GM18499 (cell line): ENCODE measurements around the gene SPRED2.

Experiments used
- ATAC-seq: cut with Tn5 transposase; IDR thresholded peaks from one replicate; pipeline ENCODE4 v1.9.1; 2021; ENCODE audit warnings: moderate number of reproducible peaks; ENCODE audit not compliant: insufficient read depth, unreplicated experiment

The SPRED2 gene

DNA sequence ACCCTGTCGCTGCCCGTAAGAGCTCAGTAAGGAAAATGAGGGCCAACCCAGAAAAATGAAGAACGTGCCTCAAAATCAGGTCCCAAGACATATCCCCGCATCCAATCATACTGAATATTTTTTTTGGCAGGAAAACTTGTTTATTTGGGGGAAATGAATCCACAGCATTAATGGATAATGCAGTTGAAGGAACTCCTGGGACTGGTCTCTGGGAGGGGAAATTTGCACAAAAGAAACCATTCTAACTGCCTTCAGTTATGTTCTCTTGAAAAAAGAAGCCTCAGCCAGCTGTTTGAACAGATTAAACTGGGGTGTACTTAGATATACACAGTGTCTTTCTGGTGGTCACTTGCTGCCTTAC, 61.3 kb downstream of the SPRED2 start:
- ATAC-seq = no peak

DNA sequence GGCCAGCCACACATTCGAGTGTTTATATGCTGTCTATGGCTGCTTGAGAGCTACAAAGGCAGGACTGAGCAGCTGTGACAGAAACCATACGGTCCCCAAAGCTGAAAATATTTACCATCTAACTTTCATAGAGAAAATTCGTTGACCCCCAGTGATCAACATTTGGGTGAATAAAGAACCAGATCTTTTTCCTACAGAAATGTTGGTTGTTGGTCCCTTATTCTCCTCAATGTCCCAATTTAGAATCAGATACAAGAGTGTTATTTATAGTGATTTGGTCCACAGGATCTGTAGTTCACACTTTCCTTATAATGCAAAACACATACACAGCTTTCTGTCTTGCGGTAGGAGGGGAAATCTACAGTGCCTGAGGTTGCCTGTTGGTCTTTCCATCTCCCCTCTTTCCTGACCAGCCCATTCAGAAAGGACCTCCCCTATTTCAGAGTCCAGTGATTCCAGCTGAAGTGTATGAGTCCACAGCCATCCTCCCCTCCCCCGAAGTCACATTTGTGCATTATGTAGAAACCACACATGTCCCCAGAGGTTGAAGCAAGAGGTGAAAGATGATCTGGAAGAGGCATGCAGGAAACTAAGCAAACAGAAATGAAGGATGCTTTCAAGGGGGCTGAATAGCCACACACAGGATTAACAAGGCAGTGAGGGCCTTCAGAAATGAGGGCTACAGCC, 61.9 kb downstream of the SPRED2 start:
- ATAC-seq = no peak

DNA sequence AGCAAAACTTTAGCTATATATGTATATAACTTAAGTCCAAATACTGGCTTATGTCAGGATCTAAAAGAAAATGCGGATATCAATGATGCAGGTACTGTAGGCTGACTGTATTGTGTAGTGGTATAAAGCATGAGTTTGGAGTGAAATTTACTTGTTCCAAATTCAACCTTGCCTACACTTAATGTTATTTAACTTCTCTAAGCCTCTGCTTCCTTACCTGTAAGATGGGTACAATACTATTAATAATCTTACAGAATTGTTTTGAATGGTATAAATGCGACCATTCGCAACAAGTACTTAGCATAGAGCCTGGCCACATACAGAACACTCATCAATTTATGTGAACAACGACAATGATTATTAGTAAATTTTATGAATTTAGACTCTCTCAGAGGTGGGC, 62.4 kb downstream of the SPRED2 start:
- ATAC-seq = no peak

DNA sequence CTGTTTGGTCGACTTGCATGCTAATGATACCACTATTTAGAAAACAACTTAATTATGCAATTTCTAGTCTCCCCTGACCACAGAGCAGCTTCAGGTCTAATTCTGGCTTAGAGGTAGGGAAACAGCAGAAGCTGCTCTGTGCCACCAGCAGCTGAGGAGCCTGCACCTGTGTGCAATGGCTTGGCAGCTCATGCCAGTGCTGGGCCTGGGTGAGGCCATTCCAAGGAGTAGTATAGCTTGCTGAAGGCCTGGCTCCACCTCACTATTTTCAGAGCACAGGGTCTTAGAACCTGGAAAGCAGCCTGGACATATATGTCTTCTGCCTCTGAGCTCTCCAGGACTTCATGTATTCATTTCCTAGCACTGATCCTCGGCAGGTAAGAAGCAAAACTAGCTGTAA, 62.8 kb downstream of the SPRED2 start:
- ATAC-seq = no peak

DNA sequence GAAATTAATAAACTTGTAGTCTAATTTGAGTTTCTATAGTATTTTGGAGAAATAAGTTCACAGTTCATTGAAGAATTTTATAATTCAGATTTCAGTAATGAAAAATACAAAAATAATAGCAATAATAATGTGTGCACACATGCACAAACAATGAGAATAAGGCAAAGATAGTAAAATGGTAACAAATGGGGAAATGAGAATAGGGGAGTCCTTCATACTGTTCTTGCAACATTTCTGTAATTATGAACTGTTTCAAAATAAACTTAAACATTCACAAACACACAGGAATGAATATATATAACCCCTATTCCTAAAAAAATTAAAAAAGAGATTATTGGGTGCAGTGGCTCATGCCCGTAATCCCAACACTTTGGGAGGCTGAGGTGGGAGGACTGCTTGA, 63.9 kb downstream of the SPRED2 start:
- no peak for ATAC-seq

DNA sequence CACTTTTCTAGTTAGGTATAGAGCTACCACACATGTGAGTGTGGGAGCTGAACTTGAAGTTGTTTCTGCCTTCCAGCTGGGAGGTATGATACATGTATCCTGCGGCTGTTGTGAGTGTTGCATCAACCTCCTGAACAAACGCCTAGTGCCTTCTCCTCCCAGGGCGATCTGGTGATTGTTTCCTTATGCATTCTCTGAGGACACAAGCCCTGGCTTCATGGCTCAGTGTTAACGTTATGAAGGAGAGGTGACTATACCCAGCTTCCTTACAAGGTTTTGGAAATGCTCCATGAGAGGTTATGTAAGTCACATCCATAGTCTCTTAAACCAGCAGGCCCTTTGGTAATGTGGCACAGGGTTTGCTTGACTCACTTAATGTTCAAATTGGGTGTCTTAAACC, 64.9 kb downstream of the SPRED2 start:
- ATAC-seq = no peak

DNA sequence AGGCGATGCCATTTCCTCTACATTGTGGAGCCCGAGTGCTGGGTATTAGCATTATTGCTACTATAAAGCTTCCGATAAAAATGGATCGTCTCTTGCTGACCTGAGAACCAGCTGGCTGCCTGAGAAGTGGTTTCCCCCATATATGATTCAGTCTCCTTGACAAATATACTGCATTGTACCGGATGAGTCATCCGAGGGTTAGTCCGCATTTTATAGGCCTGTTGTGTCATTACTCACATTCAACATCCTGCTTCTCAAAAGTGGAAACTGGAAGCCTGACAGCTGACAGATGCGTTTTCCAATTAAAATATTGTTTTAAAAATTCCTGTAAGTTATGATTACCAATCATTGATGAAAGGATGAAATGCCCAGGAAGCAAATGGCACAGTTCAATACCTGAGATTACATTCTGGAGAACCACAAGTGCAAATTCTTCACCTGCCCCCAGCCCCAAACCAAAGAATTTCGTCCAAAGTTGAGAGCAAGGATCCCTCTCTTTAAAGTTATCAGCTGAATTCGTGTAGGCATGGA, 65.7 kb downstream of the SPRED2 start:
- peak; percentile 62 for ATAC-seq

DNA sequence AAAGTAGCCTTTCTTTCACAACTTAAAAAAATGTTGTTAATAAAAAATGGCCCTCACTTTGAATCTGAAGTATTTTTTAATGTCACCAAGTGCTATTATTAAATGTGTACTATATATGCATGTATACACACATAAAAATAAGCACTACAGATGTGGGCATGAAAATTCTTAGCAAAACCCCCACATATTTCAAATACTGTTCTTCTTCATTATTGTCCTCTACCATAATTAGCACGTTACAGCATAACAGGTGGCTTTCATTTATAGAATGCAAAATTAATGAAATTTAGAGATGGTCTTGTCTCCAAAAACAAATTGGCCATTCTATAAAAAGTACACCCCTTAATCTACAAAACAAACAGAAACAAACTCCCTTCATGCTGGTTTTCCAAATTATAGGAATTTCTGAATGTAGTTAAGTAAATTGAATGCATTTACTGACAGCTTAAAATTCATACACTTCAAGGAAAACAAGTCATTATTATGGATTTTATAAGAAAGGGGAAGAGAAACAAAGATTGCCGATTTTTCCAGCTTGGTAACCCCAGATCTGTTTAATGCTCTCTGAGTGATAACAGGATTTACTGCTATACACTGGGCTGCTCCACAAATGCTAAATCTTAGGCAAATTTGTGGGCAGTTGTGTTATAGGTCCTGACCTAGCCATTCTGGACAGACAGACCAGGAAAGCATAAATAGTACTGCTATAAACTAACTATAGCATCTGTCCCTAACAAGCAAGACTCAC, 67.2 kb downstream of the SPRED2 start:
- ATAC-seq = no peak

DNA sequence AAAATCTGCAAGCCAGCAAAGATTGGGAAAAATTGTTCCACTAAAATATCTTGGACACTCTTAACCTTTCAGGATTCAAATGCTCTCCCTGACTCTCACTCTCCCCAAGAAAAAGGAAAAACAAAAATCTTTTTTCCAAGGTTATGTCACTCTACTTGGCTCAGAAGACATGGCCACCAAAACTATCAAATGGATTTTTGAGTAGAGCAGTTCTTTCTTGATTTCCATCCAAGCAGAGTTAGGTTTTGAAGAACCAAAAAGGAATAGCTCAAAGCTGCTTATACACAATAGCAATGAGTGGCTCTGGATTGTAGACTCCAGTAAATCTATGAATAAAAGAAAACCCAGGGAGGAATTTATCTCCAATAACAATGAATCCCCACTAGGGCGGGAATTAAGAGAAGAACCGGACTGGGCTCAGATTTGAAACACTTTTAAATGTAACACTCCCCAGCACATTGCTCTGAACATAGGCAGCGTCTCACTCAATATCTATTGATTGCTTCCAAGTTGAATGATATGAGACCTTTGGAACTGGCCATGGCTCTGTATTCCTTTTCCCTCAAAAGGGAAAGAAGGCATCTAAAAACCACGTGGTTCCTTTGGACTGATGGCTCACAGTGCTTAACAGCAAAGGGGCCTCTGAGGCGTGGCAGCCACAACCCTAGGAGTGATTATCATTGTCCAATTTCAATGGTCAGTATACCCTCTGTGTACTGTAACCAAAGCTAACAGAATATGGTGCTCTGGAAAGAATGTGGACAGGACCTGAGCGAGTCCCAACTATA, 68.3 kb downstream of the SPRED2 start:
- ATAC-seq = no peak

DNA sequence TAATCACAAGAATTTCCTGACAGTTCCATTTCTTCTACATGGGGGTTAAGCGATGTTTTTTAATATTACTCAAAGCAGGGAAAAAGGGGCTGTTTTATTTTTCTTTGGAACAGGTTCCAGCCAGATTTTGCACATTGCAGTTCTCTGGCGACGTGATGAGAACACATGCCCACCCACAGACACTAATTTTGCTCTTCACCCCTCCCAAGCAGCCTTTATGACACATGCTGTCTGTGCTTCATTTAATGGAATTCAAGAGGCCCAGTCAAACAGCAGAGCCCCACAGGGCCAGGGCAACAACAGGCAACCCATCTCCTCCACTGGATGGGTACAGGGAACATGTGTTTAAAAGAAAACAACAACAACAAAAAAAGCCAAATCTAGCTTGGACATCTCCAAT, 70.8 kb downstream of the SPRED2 start:
- ATAC-seq = no peak

DNA sequence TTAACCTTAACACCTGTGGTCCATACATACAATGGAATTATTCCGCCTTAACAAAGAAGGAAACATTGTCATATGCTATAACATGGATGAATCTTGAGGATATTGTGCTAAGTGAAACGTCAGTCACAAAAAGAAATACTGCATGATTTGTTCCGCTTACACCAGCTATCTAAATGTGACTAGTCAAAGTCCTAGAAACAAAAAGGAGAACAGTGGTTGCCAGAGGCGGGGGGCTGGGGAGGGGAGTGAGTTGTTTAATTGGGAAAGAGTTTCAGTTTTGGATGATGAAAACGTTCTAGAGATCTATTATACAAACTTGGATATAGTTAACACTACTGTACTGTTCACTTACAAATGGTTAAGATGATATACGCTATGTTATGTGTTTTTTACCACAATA, 72.0 kb downstream of the SPRED2 start:
- no peak for ATAC-seq

DNA sequence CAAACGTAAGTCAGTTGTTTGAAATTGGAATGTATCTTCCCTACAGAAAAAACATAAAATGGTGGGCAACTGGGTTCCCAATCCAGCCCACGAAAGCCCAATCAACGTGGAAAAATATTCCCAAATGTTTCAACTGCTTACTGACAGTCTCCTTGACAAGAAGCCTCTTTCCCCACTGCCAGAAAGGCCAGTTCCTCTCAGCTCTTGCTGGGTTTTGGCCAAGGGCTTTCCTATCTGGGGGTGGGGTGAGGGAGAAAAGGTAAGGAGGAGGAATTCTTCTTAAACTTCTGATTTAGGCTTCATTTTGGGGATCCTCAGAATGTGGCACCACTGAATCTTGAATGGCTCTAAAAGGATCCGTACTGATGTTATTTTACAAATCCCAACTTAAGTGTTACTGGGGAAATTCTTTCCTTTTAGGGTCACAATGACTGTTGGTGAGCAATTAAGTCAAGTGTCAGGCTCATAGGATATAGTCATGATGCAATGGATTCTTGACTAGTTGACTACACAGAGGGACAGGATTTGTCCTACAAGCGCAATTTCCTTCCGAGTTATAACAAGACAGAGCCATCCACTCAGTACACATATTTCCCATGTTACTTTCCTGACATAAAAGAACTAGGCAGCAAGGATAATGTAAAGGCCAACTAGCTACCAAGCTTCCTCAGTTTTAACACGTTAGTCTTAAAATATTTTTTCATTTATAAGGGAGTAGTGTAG, 73.6 kb downstream of the SPRED2 start:
- ATAC-seq = no peak

DNA sequence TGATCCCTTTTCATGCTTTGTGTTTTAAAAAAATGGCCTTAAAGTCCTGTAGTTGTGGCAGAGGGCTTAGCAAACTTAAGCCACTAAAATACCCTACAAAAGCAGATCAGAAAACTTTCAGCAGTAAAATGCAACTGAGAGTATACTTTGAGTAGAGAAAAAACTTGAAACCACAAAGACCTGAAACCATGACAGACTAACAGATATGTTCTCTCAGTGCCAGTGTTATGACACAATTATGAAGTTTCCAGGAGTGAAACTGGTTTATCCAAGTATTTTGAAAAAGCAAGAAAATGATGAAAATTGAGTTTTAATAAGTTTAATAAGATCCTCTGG, 74.5 kb downstream of the SPRED2 start:
- peak; percentile 64 for ATAC-seq

DNA sequence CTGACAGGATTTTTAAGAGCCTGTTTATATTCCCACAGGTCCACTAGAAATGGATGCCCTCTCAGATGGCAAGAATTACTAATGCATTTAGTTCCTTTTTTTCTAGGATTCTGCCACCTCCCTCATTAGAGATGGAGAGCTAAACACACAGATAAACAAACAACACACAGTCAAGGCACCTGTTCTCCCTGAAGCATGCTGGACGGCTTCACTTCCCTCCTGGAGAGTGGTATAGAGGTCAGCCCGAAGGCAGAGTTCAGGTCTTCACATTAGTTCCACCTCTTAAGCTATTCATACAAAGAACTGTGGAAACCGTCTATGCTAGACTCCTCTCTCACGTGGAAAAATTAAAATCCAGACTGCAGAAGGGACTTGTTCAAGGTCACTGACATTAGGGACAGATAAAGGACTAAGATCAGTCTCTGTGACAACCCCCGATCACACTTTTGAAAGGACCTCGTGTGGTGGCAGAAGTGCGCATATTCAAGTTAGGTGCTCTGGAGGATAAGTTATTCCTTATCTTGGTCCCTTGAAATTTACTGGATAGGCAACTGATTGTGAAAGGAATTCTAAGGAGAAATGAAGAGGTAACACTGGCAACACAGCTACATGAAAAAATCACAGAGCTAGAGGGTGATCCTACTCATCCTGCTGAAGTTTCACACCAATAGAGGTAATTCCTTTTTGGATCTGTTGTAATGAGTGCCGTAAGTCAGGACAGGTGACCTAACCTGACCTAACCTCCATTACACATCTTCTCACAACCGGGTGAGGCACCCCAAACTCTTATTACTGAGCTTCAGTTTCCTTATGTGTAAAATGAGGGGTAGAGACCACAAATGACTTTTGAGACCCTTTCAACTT, 75.1 kb downstream of the SPRED2 start:
- peak; percentile 43 for ATAC-seq

DNA sequence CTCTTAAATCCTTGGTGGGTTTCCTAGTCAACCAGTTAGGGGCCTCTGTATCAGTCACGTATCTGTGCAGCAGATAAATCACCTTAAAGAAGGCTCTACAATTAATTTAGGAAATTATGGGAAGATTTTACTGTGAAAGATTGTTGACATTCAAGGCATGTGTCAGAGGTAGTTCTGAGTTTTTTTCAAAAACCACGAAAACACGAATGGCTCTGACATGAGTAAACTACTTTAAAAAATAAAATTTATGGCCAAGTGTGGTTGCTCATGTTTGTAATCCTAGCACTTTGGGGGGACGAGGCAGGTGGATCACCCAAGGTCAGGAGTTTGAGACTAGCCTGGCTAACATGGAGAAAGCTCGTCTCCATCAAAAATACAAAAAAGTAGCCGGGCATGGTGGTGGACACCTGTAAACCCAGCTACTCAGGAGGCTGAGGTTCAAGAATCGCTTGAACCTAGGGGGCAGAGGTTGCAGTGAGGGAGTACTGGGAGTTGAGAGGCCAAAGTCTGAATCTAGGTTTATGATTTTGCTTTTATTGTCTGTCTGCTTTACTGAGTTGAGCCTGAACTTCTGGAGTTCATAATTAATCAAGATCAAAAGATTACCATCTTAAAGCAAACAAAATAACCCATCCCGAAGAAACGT, 77.1 kb downstream of the SPRED2 start:
- ATAC-seq = no peak

DNA sequence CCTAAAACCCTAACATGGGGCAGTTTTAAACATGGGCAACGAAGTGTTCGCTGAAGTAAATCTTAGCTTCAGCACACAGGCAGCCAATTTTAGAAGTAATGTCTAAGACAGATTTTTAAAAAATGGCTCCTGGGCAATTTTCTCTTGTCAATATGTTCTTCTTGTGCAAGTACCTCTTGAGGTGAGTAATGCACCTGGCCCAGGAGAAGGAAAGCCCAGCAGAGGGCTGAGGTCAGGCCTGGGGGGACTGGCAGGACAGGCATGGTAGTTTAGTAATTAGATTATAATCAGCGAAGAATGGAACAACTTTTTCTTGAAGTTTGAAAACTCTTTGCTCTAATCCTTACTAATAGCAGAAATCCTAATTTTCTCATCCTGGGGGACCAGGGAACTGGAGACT, 77.6 kb downstream of the SPRED2 start:
- ATAC-seq = no peak

DNA sequence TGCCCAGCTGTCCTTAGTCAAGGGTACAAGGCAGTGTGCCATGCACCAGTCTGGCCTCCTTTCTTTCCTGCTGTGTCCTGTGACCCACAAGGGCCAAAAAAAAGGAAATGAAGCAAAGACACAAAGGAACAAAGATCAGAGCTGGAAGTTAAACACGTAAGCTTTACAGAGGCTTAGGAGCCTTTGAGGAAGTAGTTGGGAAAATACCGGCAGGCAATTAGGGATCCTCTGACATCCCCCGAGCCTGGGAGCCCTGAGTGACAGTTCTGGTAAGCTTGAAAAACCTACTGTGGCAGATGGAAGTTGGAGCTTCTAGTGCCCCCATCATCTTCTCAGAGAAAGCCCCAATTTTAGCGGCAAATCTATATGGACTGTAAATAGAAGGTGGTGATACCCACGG, 78.5 kb downstream of the SPRED2 start:
- ATAC-seq = no peak

DNA sequence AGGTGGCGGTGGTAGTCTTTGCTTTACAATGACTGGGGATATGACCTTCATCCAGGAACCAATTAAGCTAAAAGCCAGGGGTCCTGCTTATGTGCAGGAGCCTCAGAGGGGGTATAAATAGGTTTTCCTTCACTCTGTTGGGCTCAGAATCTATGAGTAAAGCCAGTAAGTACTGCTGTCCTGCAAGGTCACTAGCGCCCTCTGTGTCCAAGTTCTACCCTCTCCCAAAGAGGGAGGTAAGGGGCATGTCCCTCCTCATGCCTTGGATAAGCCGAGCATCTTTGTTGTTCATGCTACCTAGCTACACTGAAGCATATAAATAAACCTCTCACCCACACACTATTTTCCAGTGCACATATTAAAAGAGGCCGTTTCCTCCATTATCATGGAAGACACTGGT, 79.4 kb downstream of the SPRED2 start:
- no peak for ATAC-seq

DNA sequence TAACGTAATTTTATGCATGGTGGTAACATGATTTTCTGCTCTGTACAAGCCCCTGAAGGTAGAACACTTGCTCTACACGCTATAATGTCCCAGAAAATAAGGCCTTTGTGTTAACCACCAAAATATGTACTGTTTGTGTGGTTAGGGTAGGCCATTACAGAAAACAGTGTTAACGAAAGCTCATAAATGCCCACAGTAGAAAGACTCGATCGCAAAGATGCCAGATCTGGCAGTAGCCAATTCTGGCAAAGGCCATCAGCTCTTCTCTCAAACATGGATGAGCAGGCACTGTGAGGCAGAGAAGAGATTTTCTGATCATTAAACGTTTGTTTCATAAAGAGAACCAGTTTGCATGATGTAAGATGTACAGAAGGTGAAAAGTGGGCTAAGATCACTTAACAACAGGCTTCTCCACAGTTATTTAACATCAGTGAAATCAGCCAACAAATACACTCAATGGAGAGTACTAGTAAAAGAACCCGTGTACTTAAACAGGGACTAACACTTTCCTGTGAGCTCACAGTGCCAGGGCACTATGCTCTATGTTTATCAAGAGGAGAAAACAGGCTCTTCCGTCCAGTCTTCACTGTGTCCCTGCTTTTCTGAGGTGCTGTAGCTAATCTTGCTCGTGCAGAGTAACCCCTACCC, 80.3 kb downstream of the SPRED2 start:
- no peak for ATAC-seq
